ENCODE measurements around the gene LEMD2. TPM values are rescaled to one million over a fixed set of nuclear protein-coding genes. Genes with fewer than 3 reads are reported as not detected.

The LEMD2 gene
- total RNA-seq, 1 experiment from 2014 or later: 50.1 TPM

- Histone ChIP-seq H3K4me3 (no peak overlapping the region), H3K36me3 (peaks cover 8% of the 10 kb centered on the region), H3K27ac (no peak overlapping the region), H3K27me3 (no peaks in the 10 kb centered on the region), H3K9me3 (replicated peaks) (no peaks in the 10 kb centered on the region), H3K4me1 (no peaks in the 10 kb centered on the region)
- DNase-seq: no peak
Measured at GRCh38 chr6:33727932-33728331, 61.0 kb downstream of the LEMD2 start.

GRCh38 chr6:33727126-33727525 is 61.8 kb downstream of the LEMD2 start:
- Histone ChIP-seq H3K9me3 (replicated peaks) (no peaks in the 10 kb centered on the region), H3K27ac (no peak overlapping the region), H3K4me1 (no peaks in the 10 kb centered on the region), H3K4me3 (no peak overlapping the region), H3K36me3 (peaks cover 6% of the 10 kb centered on the region; the same call in 1 of the 2 replicates), H3K27me3 (no peaks in the 10 kb centered on the region)
- no peak for DNase-seq

GRCh38 chr6:33726696-33727095 is 62.2 kb downstream of the LEMD2 start:
- DNase-seq: no peak
- Histone ChIP-seq H3K27me3 (no peaks in the 10 kb centered on the region), H3K9me3 (replicated peaks) (no peaks in the 10 kb centered on the region), H3K36me3 (peaks cover 6% of the 10 kb centered on the region; the same call in 1 of the 2 replicates), H3K4me3 (no peak overlapping the region), H3K27ac (no peak overlapping the region), H3K4me1 (no peaks in the 10 kb centered on the region)

- peaks cover 6% of the 10 kb centered on the region; the same call in 1 of the 2 replicates for H3K36me3 ChIP-seq
- no peaks in the 10 kb centered on the region for H3K9me3 ChIP-seq (replicated peaks)
- H3K27me3 ChIP-seq: no peaks in the 10 kb centered on the region
- H3K4me1 ChIP-seq: no peaks in the 10 kb centered on the region
- no peak for DNase-seq
- no peak overlapping the region for H3K4me3 ChIP-seq
- no peak overlapping the region for H3K27ac ChIP-seq
Measured at GRCh38 chr6:33725891-33726673, 62.8 kb downstream of the LEMD2 start.

- Histone ChIP-seq H3K27me3 (no peaks in the 10 kb centered on the region), H3K4me3 (no peak overlapping the region), H3K27ac (no peak overlapping the region), H3K36me3 (peaks cover 3% of the 10 kb centered on the region; the same call in 1 of the 2 replicates), H3K4me1 (no peaks in the 10 kb centered on the region), H3K9me3 (replicated peaks) (no peaks in the 10 kb centered on the region)
- no peak for DNase-seq
Measured at GRCh38 chr6:33725222-33725621, 63.7 kb downstream of the LEMD2 start.

- H3K27ac ChIP-seq: no peak overlapping the region
- no peaks in the 10 kb centered on the region for H3K9me3 ChIP-seq (replicated peaks)
- no peaks in the 10 kb centered on the region for H3K27me3 ChIP-seq
- no peak for DNase-seq
- H3K4me1 ChIP-seq: no peaks in the 10 kb centered on the region
- peaks cover 3% of the 10 kb centered on the region; the same call in 1 of the 2 replicates for H3K36me3 ChIP-seq
- H3K4me3 ChIP-seq: no peak overlapping the region
Measured at GRCh38 chr6:33724102-33725023, 64.6 kb downstream of the LEMD2 start.

- Histone ChIP-seq H3K27me3 (no peaks in the 10 kb centered on the region), H3K9me3 (replicated peaks) (no peaks in the 10 kb centered on the region), H3K4me1 (no peaks in the 10 kb centered on the region), H3K36me3 (peaks cover 3% of the 10 kb centered on the region; the same call in 1 of the 2 replicates), H3K4me3 (no peak overlapping the region), H3K27ac (no peak overlapping the region)
- no peak for DNase-seq
Measured at GRCh38 chr6:33723371-33724085, 65.4 kb downstream of the LEMD2 start.

GRCh38 chr6:33722103-33722623 is 66.8 kb downstream of the LEMD2 start:
- H3K27ac ChIP-seq: no peak overlapping the region
- H3K27me3 ChIP-seq: no peaks in the 10 kb centered on the region
- DNase-seq: no peak
- H3K36me3 ChIP-seq: peaks cover 3% of the 10 kb centered on the region; the same call in 1 of the 2 replicates
- no peak overlapping the region for H3K4me3 ChIP-seq
- no peaks in the 10 kb centered on the region for H3K4me1 ChIP-seq
- H3K9me3 ChIP-seq (replicated peaks): no peaks in the 10 kb centered on the region

GRCh38 chr6:33721508-33721907 is 67.4 kb downstream of the LEMD2 start:
- DNase-seq: no peak
- peaks cover 3% of the 10 kb centered on the region; the same call in 1 of the 2 replicates for H3K36me3 ChIP-seq
- no peak overlapping the region for H3K4me3 ChIP-seq
- H3K27ac ChIP-seq: no peak overlapping the region
- H3K4me1 ChIP-seq: no peaks in the 10 kb centered on the region
- no peaks in the 10 kb centered on the region for H3K27me3 ChIP-seq
- H3K9me3 ChIP-seq (replicated peaks): no peaks in the 10 kb centered on the region

Other genes with a start within 250 kb of the LEMD2 start
- 22.5 and 24.0 TPM in 2 replicates for gene BAK1, start 208.9 kb downstream of the LEMD2 start, total RNA-seq (2014; rRNA removed; shearing (Covaris generic))
- gene ITPR3, start 167.8 kb downstream of the LEMD2 start, total RNA-seq (2014; rRNA removed; shearing (Covaris generic)): 2.6 and 2.9 TPM in 2 replicates
- 29.7 and 30.7 TPM in 2 replicates for gene UQCC2, start 77.4 kb downstream of the LEMD2 start, total RNA-seq (2014; rRNA removed; shearing (Covaris generic))
- gene IP6K3, start 42.2 kb downstream of the LEMD2 start, total RNA-seq (2014; rRNA removed; shearing (Covaris generic)): 10.3 and 11.2 TPM in 2 replicates
- gene MLN, start 14.9 kb upstream of the LEMD2 start, total RNA-seq (2014; rRNA removed; shearing (Covaris generic)): not detected in 2 replicates

Measured in SJCRH30 (cell line).